KMS-11 (cell line): ENCODE results near the gene CATSPERE.

Experiments
- H2AFZ ChIP-seq: fragments of 200-600 bp; sonication (generic); 2 replicates; pipeline ENCODE4 v1.6.1; 2016; ENCODE audit warnings: antibody characterized with exemption, mixed run types, low read depth
- H3K27ac ChIP-seq: fragments of 200-600 bp; sonication (generic); 2 replicates; pipeline ENCODE4 v1.6.1; 2016; ENCODE audit warnings: mild to moderate bottlenecking, mixed run types
- H3K27me3 ChIP-seq: fragments of 200-600 bp; sonication (generic); 2 replicates; pipeline ENCODE4 v1.6.1; 2017; ENCODE audit warnings: mild to moderate bottlenecking, low read depth, mixed run types, moderate library complexity; ENCODE audit not compliant: insufficient read depth
- H3K36me3 ChIP-seq: fragments of 200-600 bp; sonication (generic); 2 replicates; pipeline ENCODE4 v1.6.1; 2017; ENCODE audit warnings: mild to moderate bottlenecking, mixed run types; ENCODE audit not compliant: insufficient read depth
- H3K4me1 ChIP-seq: fragments of 200-600 bp; sonication (generic); 2 replicates; pipeline ENCODE4 v1.6.1; 2016; ENCODE audit warnings: mild to moderate bottlenecking, low read depth, mixed run types; ENCODE audit not compliant: poor library complexity, severe bottlenecking
- H3K4me2 ChIP-seq: fragments of 200-600 bp; sonication (generic); 2 replicates; pipeline ENCODE4 v1.7.0; 2016; ENCODE audit warnings: mild to moderate bottlenecking, mixed run types
- H3K4me3 ChIP-seq: fragments of 200-600 bp; sonication (generic); IDR thresholded peaks from 2 replicates; pipeline ENCODE4 v1.6.1; 2017; ENCODE audit warnings: low read depth, low read length, mixed read lengths; ENCODE audit not compliant: insufficient read depth
- H3K79me2 ChIP-seq: fragments of 200-600 bp; sonication (generic); 2 replicates; pipeline ENCODE4 v1.6.1; 2016; ENCODE audit warnings: low read depth, mixed run types; ENCODE audit not compliant: insufficient read depth
- H3K9ac ChIP-seq: fragments of 200-600 bp; sonication (generic); 2 replicates; pipeline ENCODE4 v1.6.1; 2016; ENCODE audit warnings: mild to moderate bottlenecking, mixed run types
- H4K20me1 ChIP-seq: fragments of 200-600 bp; sonication (generic); 2 replicates; pipeline ENCODE4 v1.6.1; 2016; ENCODE audit warnings: mild to moderate bottlenecking, mixed run types; ENCODE audit not compliant: insufficient read depth
- TF ChIP-seq, protein P1 (sequence below): fragments of 200-600 bp; sonication (generic); conservative IDR thresholded peaks from 2 replicates; pipeline ENCODE4 v1.6.1; 2017; ENCODE audit warnings: low read depth, mild to moderate bottlenecking, antibody characterized with exemption, low read length, moderate library complexity, mixed read lengths

The CATSPERE gene

GRCh38 chr1:244449936-244450508 is 11.1 kb upstream of the CATSPERE start:
- H3K79me2 ChIP-seq = peaks cover 65% of the 10 kb centered on the region
- peak overlapping the region; percentile 86 for H3K27ac ChIP-seq
- peaks cover 41% of the 10 kb centered on the region for H3K4me1 ChIP-seq
- peak overlapping the region; percentile 76 for H3K4me2 ChIP-seq
- peaks cover 5% of the 10 kb centered on the region; the same call in 1 of the 2 replicates for H3K36me3 ChIP-seq
- TF ChIP-seq, protein P1, sequence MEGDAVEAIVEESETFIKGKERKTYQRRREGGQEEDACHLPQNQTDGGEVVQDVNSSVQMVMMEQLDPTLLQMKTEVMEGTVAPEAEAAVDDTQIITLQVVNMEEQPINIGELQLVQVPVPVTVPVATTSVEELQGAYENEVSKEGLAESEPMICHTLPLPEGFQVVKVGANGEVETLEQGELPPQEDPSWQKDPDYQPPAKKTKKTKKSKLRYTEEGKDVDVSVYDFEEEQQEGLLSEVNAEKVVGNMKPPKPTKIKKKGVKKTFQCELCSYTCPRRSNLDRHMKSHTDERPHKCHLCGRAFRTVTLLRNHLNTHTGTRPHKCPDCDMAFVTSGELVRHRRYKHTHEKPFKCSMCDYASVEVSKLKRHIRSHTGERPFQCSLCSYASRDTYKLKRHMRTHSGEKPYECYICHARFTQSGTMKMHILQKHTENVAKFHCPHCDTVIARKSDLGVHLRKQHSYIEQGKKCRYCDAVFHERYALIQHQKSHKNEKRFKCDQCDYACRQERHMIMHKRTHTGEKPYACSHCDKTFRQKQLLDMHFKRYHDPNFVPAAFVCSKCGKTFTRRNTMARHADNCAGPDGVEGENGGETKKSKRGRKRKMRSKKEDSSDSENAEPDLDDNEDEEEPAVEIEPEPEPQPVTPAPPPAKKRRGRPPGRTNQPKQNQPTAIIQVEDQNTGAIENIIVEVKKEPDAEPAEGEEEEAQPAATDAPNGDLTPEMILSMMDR = no peak
- peak overlapping the region; percentile 86; the same call in 1 of the 2 replicates for H3K9ac ChIP-seq
- peaks cover 5% of the 10 kb centered on the region; the same call in 1 of the 2 replicates for H4K20me1 ChIP-seq
- no peak overlapping the region for H2AFZ ChIP-seq
- peak overlapping the region; percentile 55 for H3K4me3 ChIP-seq
- no peaks in the 10 kb centered on the region for H3K27me3 ChIP-seq

DNA sequence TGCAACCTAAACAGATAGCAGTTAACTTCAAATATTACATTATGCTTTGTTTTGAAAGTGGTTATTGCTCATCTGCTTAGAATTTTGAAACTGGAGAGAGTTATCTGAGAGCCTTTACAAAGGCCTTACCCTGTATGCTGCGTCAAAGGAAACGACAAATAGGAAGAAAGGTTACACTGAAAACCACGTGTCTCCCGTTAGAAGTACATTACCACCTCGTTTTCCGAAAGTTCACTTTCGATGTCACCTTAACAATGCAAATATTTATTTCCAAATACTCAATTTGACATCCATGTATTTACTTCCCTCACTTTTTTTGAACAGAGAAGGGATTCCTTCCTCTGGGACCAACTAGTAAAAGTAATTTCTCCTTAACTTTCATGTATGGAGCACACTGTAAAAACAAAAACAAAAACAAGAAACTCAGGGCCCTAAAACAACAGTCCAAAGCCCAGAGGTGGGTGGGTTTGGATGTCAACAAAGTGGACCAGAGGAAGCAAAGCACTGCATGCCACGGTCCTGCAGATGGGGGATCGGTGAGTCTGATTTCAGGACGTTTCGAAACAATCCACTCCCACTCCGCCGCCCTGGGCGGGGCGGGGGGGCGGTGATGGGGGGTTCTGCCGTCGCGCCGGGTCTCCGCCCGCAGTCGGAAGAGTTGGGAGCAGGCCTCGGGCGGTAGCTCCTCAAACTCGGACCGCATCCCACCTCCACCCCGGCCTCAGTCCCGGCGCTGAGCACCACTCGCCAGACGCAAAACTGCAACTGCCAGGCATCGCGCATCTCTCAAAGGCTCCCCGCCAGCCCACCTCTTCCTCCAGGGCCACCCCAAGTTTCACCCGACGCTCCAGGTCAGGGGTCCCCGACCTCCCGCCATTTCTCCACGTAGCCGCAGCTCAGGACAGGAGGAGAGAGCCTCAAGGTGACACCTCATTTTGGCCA is 10.2 kb upstream of the CATSPERE start:
- Histone ChIP-seq H3K79me2 (peaks cover 57% of the 10 kb centered on the region), H3K4me2 (peak overlapping the region; percentile 76), H2AFZ (peak overlapping the region; percentile 62), H4K20me1 (peaks cover 4% of the 10 kb centered on the region; the same call in 1 of the 2 replicates), H3K27ac (peak overlapping the region; percentile 86), H3K36me3 (peaks cover 5% of the 10 kb centered on the region; the same call in 1 of the 2 replicates), H3K27me3 (no peaks in the 10 kb centered on the region), H3K4me1 (peaks cover 41% of the 10 kb centered on the region), H3K9ac (peak overlapping the region; percentile 86), H3K4me3 (peak overlapping the region; percentile 95)
- TF ChIP-seq, protein P1 = no peak

DNA sequence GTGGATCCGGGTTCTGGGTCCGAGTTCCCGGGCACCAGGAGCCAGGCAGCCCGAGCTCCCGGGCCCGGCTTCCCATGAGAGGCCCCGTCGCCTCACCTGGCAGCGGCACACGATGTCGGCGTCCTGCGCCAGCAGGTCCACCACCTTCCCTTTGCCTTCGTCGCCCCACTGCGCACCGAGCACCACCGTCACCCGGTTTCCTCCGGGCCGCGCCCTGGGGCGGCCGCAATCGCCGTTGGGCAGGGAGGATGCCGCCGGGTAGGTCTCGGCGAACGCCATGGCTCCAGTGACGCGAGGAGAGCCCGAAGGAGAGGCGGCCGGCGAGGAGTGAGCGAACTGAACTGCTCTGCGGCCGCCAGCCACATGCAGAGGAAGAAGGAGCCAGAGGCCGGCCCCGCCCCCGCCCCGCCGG is 9.5 kb upstream of the CATSPERE start, which contains the start of gene ADSS2:
Gene ADSS2, minus strand, starts transcription at position 371 of the 412 bp plus-strand sequence. Its CDS starts 92 bp downstream, at position 279.
- Histone ChIP-seq H3K4me1 (peaks cover 41% of the 10 kb centered on the region), H3K4me3 (peak within 1 kb of the TSS; percentile 95), H3K9ac (peak within 1 kb of the TSS; percentile 86), H2AFZ (peak within 1 kb of the TSS; percentile 81), H3K4me2 (peak within 1 kb of the TSS; percentile 76), H3K27ac (peak within 1 kb of the TSS; percentile 86), H3K36me3 (peaks cover 5% of the 10 kb centered on the region; the same call in 1 of the 2 replicates), H4K20me1 (peaks cover 4% of the 10 kb centered on the region; the same call in 1 of the 2 replicates), H3K79me2 (peaks cover 50% of the 10 kb centered on the region), H3K27me3 (no peaks in the 10 kb centered on the region)
- TF ChIP-seq, protein P1 = 0 out of 2 replicates have a peak, but pooled peaks have one; percentile 4

- Histone ChIP-seq H3K4me1 (peaks cover 36% of the 10 kb centered on the region), H3K9ac (peak overlapping the region; percentile 86; the same call in 1 of the 2 replicates), H2AFZ (peak overlapping the region; percentile 81), H3K4me2 (peak overlapping the region; percentile 63), H3K27ac (no peak overlapping the region; the same call in 1 of the 2 replicates), H3K36me3 (peaks cover 5% of the 10 kb centered on the region; the same call in 1 of the 2 replicates), H4K20me1 (0 out of 2 replicates have a peak, but pooled peaks cover 4% of the 10 kb centered on the region), H3K79me2 (peaks cover 43% of the 10 kb centered on the region), H3K4me3 (no peak overlapping the region), H3K27me3 (no peaks in the 10 kb centered on the region)
- TF ChIP-seq, protein P1 = 0 out of 2 replicates have a peak, but pooled peaks have one; percentile 21
These were observed 8.9 kb upstream of the CATSPERE start for GRCh38 chr1:244451951-244452795.
